HG02970 (cell line): Measurements from ENCODE around the gene BFSP1.

Source experiments
- ATAC-seq: cut with Tn5 transposase; IDR thresholded peaks from one replicate; pipeline ENCODE4 v1.9.1; 2021; ENCODE audit warnings: mild to moderate bottlenecking, moderate library complexity, moderate number of reproducible peaks; ENCODE audit not compliant: unreplicated experiment, low FRiP score

The BFSP1 gene

GRCh38 chr20:17500826-17501225, 30.4 kb downstream of the BFSP1 start:
- no peak for ATAC-seq

DNA sequence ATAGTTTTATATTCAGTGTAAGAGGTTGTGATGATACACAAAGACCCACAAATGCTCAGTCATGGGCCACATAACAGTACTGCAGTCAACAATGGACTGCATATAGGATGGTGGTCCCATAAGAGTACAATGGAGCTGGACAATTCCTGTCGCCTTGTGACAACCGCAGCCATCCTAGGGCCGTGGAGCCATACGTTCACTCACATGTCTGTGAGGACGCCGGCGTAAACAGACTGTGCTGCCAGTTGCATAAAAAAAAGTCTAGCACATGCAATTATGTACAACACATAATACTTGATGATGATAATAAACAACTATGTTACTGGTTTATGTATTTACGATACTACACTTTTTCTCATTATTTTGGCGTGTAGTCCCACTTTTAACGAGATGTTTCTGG, 30.9 kb downstream of the BFSP1 start:
- ATAC-seq: no peak

- no peak for ATAC-seq
Observed at GRCh38 chr20:17499041-17499440, 32.1 kb downstream of the BFSP1 start.

- ATAC-seq: no peak
Observed at GRCh38 chr20:17498641-17499040, 32.5 kb downstream of the BFSP1 start.

- no peak for ATAC-seq
Observed at GRCh38 chr20:17497821-17498580, 33.2 kb downstream of the BFSP1 start.

DNA sequence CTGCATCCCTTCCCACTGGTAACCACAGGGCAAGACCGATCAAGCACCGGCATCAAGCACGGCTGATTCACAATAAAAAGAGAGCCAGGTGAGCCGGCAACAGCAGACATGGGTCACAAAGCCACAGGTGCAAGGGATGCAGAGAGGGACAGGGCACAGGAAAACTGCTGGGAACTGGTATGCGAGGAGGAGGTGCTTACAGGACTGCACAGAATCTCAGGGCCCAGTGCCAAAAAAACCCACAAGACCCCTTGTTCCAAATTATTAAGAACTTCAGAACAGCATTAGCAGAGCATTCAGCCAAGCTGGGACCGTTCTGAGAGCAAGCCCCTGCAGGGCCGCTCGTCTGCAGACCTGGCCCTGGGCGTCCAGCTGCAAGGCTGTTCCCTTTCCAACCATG, 35.4 kb downstream of the BFSP1 start:
- no peak for ATAC-seq

DNA sequence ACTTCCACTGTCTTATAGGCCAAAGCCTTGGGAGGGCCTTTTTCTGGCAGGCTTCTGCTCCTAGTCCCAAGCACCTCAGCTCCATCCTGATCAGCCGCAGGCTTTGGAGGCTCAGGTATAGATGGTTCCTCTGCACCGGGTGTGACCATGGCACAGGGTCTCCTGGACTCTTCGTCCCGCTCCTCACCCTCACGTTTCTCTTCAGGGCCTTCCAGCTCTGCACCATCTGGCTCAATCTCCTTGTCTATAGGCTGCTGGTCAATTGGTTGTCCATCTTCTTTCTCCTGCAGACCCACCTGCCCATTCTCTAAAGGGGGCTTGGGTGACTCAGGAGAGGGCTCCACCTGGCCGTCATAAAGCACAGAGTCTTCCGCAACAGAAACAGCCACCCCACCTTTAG, 37.0 kb downstream of the BFSP1 start:
- ATAC-seq: no peak

GRCh38 chr20:17493173-17493572, 38.0 kb downstream of the BFSP1 start:
- ATAC-seq: no peak

GRCh38 chr20:17491488-17491887, 39.7 kb downstream of the BFSP1 start:
- no peak for ATAC-seq

DNA sequence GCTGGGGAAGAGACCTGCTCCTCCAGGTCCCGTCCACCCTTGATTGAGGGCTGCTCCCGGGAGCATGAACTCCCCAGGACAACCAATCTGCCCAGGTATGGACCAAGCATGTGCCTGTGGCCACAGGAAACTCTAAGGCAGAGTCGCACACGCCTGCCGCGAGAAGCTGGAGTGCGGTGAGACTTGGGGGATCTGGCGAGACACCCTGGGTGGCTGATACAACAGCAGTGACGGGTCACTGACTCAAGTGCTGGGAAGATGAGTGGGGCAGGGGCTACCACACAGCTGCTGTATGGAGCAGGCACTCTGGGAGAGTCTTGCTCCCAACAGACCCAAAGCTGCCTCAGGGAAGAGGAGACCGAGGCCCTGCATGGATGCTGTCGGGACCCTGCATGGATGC, 40.1 kb downstream of the BFSP1 start:
- no peak for ATAC-seq

- no peak for ATAC-seq
Observed at GRCh38 chr20:17490501-17490900, 40.7 kb downstream of the BFSP1 start.

DNA sequence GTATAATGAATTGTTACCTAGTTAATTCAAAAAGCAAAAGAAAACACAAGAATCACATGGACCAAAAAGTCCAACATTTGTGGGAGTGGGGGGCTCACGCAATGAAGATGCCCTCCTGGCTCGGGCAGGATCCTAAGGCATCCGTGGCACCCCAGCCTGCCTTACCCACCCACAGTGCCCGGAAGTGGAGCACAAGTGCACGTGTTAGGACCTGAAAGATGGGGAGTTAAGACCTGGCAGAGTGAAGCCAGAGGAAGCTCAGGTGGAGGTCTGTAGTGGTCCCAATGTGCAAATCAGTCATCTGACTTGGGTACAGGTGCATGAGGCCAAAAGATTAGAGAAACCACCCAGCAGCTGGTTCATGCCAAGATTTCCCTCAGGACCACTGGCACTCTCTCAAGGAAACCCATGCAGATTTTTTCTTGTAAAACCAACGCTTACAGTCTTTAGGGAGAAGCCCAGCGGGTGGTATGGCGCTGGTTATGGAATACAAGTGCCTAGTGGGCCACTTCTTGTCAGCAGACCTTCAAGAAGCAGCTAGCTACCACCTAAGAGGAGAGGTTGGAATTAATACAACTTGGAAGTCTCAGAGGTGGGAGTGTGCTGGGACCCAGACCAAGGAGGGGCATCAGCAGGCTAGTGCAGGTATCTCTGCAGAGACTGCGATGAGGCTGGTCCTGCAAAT, 42.1 kb downstream of the BFSP1 start:
- no peak for ATAC-seq

DNA sequence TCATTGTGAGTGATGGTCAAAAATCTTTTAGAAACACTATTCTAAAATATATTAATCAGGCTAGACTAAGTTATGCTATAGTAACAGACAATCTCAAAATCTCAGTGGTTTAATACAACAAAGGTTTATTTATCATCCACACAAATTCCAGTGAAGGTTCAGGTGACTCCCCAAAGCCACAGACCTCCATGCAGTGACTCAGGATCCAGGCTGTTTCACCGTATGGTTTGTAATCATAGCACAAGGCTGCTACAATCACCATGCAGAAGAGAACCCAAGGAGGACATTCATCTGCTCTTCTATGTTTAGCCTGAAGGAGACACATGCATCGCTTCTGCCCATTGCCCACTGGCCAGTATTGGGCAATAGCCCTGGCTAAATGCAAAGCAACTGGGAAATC, 46.2 kb downstream of the BFSP1 start:
- ATAC-seq: no peak

- no peak for ATAC-seq
Observed at GRCh38 chr20:17482536-17482935, 48.6 kb downstream of the BFSP1 start.

DNA sequence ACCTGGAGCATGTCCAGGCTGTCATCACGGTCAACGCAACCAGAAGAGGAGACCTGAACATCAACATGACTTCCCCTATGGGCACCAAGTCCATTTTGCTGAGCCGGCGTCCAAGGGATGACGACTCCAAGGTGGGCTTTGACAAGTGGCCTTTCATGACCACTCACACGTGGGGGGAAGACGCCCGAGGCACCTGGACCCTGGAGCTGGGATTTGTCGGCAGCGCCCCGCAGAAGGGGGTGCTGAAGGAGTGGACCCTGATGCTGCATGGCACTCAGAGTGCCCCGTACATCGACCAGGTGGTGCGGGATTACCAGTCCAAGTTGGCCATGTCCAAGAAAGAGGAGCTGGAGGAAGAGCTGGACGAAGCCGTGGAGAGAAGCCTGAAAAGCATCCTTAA, 49.5 kb downstream of the BFSP1 start:
- no peak for ATAC-seq

- no peak for ATAC-seq
Observed at GRCh38 chr20:17480696-17481095, 50.5 kb downstream of the BFSP1 start.

GRCh38 chr20:17479063-17479657, 52.0 kb downstream of the BFSP1 start:
- ATAC-seq: no peak

GRCh38 chr20:17473659-17474058, 57.5 kb downstream of the BFSP1 start:
- no peak for ATAC-seq

- no peak for ATAC-seq
Observed at GRCh38 chr20:17471606-17472187, 59.5 kb downstream of the BFSP1 start.

DNA sequence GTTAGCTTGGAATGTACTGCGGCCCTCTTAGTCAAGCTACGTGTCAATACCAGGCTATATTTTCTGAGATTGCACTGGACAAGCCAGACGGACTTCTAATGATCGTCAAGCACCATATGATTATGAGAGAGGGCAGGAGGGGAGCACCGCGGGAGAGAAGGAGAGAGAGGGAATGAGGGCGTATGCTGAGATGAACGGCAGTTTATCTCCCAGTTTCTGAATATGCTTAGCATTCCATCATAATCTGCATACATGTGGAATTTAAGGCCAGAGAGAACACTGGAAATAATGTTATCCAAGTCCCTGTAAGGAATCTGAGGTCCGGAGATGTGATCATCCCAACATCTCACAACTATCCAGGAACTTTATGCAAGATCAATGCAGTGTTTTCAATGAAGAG, 60.2 kb downstream of the BFSP1 start:
- ATAC-seq: no peak

GRCh38 chr20:17470521-17470920, 60.7 kb downstream of the BFSP1 start:
- ATAC-seq: no peak
